ENCODE results near the gene SEMA3F.

Gene SEMA3F

DNA sequence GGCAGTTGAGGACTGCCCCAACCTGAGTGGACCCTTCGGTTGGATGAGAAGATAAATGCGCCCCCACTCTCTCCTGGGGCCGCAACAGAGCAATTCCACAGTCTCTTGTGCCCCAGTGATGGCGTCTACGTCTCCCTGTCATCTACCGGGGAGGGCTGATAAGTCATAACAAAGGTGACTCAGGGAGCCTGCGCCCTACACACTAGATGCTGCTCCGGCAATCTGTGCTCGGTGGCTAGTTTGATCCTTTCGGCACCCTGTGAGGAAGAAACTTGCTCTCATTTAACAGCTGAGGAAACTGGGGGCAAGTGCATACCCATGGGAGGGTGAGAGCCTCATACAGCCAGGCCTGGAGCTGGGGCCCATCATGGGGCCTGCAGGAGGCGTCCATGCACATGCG, 14.1 kb upstream of the SEMA3F start:
- Histone ChIP-seq H3K27ac (ENCODE audit: low read depth, low read length) (no peak overlapping the region), H3K4me3 (ENCODE audit: low read length) (no peak overlapping the region), H4K20me1 (ENCODE audit: control insufficient read depth, insufficient read depth, low read depth, low read length) (no peaks in the 10 kb centered on the region; the same call in 1 of the 2 replicates), H3K36me3 (ENCODE audit: control insufficient read depth, low read length) (no peaks in the 10 kb centered on the region), H3F3A (ENCODE audit: control insufficient read depth, insufficient read depth) (no peaks in the 10 kb centered on the region), H3K4me2 (ENCODE audit: low read length) (no peak overlapping the region), H3K27me3 (ENCODE audit: control insufficient read depth, low read length) (peaks cover 14% of the 10 kb centered on the region), H3K9me2 (replicated peaks; ENCODE audit: control insufficient read depth, low read length) (no peaks in the 10 kb centered on the region), H3K9me3 (ENCODE audit: control insufficient read depth, insufficient read depth, low read length) (no peaks in the 10 kb centered on the region), H3K79me2 (ENCODE audit: control insufficient read depth, low read length) (no peaks in the 10 kb centered on the region), H3K4me1 (ENCODE audit: control insufficient read depth, low read length) (no peaks in the 10 kb centered on the region)
- no peak for TF ChIP-seq EZH2phosphoT487 (IDR thresholded peaks at IDR 0.05; ENCODE audit: borderline replicate concordance, low read length)
- TF ChIP-seq, protein P1, sequence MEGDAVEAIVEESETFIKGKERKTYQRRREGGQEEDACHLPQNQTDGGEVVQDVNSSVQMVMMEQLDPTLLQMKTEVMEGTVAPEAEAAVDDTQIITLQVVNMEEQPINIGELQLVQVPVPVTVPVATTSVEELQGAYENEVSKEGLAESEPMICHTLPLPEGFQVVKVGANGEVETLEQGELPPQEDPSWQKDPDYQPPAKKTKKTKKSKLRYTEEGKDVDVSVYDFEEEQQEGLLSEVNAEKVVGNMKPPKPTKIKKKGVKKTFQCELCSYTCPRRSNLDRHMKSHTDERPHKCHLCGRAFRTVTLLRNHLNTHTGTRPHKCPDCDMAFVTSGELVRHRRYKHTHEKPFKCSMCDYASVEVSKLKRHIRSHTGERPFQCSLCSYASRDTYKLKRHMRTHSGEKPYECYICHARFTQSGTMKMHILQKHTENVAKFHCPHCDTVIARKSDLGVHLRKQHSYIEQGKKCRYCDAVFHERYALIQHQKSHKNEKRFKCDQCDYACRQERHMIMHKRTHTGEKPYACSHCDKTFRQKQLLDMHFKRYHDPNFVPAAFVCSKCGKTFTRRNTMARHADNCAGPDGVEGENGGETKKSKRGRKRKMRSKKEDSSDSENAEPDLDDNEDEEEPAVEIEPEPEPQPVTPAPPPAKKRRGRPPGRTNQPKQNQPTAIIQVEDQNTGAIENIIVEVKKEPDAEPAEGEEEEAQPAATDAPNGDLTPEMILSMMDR (IDR thresholded peaks at IDR 0.05; ENCODE audit: low read depth, low read length, poor library complexity, severe bottlenecking): no peak

DNA sequence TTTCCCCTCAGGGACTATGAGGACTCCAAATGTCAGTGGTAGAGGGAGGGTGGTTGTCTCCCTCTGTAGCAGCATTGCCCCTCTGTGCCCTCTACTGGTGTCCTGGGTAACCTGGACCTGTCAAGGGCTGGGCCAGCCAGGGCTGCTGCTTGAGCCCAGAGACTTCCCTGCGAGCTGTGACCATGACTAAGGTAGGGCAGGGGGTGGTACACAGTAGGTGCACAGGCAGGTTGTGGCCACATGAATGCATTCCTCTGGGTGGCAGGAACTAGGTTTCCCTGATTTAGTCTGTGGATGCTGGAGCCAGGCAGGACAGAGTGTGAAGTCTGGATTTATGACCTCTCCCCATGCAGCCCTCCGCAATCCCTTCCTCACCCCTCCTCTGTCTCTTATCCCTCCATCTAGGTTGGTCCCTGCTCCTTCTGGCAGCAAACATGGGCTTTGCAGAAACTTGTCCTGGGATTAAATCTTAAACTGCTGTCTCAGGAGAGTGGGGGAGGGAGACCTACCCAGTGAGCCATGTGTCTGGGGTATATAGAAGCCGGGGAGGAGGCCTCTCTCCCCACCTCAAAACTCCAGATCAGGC, 8.7 kb upstream of the SEMA3F start:
- H3F3A ChIP-seq (ENCODE audit: control insufficient read depth, insufficient read depth): no peaks in the 10 kb centered on the region
- H3K27me3 ChIP-seq (ENCODE audit: control insufficient read depth, low read length): no peaks in the 10 kb centered on the region
- no peaks in the 10 kb centered on the region for H4K20me1 ChIP-seq (ENCODE audit: control insufficient read depth, insufficient read depth, low read depth, low read length)
- no peaks in the 10 kb centered on the region for H3K9me3 ChIP-seq (ENCODE audit: control insufficient read depth, insufficient read depth, low read length)
- H3K27ac ChIP-seq (ENCODE audit: low read depth, low read length): no peak overlapping the region
- no peak overlapping the region for H3K4me2 ChIP-seq (ENCODE audit: low read length)
- H3K4me3 ChIP-seq (ENCODE audit: low read length): no peak overlapping the region
- no peaks in the 10 kb centered on the region for H3K9me2 ChIP-seq (replicated peaks; ENCODE audit: control insufficient read depth, low read length)
- H3K79me2 ChIP-seq (ENCODE audit: control insufficient read depth, low read length): no peaks in the 10 kb centered on the region
- H3K36me3 ChIP-seq (ENCODE audit: control insufficient read depth, low read length): no peaks in the 10 kb centered on the region
- no peak for TF ChIP-seq EZH2phosphoT487 (IDR thresholded peaks at IDR 0.05; ENCODE audit: borderline replicate concordance, low read length)
- H3K4me1 ChIP-seq (ENCODE audit: control insufficient read depth, low read length): no peaks in the 10 kb centered on the region

DNA sequence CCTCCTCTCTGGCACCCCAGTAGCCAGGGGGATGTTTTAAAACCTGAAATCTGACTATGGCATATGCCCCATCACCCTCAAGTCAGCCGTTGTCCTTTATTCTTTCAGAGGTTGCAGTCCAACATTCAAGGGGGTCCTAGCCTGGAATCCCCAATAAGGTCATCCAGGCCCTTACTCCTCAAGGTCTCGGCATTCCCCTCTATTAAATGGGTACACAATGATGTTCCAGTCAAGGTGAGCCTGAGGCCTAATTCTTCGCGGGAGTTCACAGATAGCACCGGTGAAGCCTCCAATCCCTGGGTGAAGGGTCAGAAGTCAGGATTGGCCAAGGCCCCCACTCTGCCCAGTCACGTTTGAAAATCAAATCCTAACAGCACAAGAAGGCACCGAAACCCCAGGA, 8.1 kb upstream of the SEMA3F start:
- no peak overlapping the region for H3K4me2 ChIP-seq (ENCODE audit: low read length)
- H3K36me3 ChIP-seq (ENCODE audit: control insufficient read depth, low read length): no peaks in the 10 kb centered on the region
- no peaks in the 10 kb centered on the region for H3F3A ChIP-seq (ENCODE audit: control insufficient read depth, insufficient read depth)
- no peaks in the 10 kb centered on the region for H3K27me3 ChIP-seq (ENCODE audit: control insufficient read depth, low read length)
- TF ChIP-seq, protein P1 (IDR thresholded peaks at IDR 0.05; ENCODE audit: low read depth, low read length, poor library complexity, severe bottlenecking): no peak
- no peak for TF ChIP-seq EZH2phosphoT487 (IDR thresholded peaks at IDR 0.05; ENCODE audit: borderline replicate concordance, low read length)
- H3K79me2 ChIP-seq (ENCODE audit: control insufficient read depth, low read length): no peaks in the 10 kb centered on the region
- H3K9me3 ChIP-seq (ENCODE audit: control insufficient read depth, insufficient read depth, low read length): no peaks in the 10 kb centered on the region
- no peaks in the 10 kb centered on the region for H4K20me1 ChIP-seq (ENCODE audit: control insufficient read depth, insufficient read depth, low read depth, low read length)
- H3K4me1 ChIP-seq (ENCODE audit: control insufficient read depth, low read length): no peaks in the 10 kb centered on the region
- H3K9me2 ChIP-seq (replicated peaks; ENCODE audit: control insufficient read depth, low read length): no peaks in the 10 kb centered on the region
- no peak overlapping the region for H3K27ac ChIP-seq (ENCODE audit: low read depth, low read length)
- no peak overlapping the region for H3K4me3 ChIP-seq (ENCODE audit: low read length)

DNA sequence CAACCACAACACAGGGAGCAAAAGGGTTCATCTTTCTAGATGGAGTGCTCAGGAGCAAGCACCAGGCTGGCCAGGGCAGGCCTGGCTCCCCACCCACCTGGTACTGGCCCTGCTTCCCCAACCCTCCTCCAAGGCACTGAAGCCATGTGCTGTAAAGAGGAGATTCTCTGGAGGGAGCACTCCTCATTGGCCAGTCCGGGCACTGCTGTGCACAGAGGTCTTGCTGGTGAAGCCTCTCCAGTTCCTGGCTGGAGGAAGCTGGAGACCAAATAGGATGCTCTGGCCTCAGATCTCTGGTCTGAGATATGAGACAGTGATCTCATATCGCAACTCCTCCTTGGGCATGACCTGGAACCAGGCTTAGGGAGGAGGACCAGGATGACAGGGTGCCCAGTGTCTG, 7.7 kb upstream of the SEMA3F start:
- no peak overlapping the region for H3K27ac ChIP-seq (ENCODE audit: low read depth, low read length)
- H3K4me1 ChIP-seq (ENCODE audit: control insufficient read depth, low read length): no peaks in the 10 kb centered on the region
- H3K4me3 ChIP-seq (ENCODE audit: low read length): no peak overlapping the region
- H3K4me2 ChIP-seq (ENCODE audit: low read length): no peak overlapping the region
- H3K79me2 ChIP-seq (ENCODE audit: control insufficient read depth, low read length): no peaks in the 10 kb centered on the region
- H3K36me3 ChIP-seq (ENCODE audit: control insufficient read depth, low read length): no peaks in the 10 kb centered on the region
- H4K20me1 ChIP-seq (ENCODE audit: control insufficient read depth, insufficient read depth, low read depth, low read length): no peaks in the 10 kb centered on the region
- H3K9me2 ChIP-seq (replicated peaks; ENCODE audit: control insufficient read depth, low read length): no peaks in the 10 kb centered on the region
- H3K9me3 ChIP-seq (ENCODE audit: control insufficient read depth, insufficient read depth, low read length): no peaks in the 10 kb centered on the region
- no peaks in the 10 kb centered on the region for H3F3A ChIP-seq (ENCODE audit: control insufficient read depth, insufficient read depth)
- TF ChIP-seq, protein P1 (IDR thresholded peaks at IDR 0.05; ENCODE audit: low read depth, low read length, poor library complexity, severe bottlenecking): no peak
- TF ChIP-seq EZH2phosphoT487 (IDR thresholded peaks at IDR 0.05; ENCODE audit: borderline replicate concordance, low read length): no peak
- no peaks in the 10 kb centered on the region for H3K27me3 ChIP-seq (ENCODE audit: control insufficient read depth, low read length)
